HEK293T (cell line): ENCODE data around the gene VASH1.

Source experiments
- FOXA1 ChIP-seq: fragments of 450-650 bp; IDR thresholded peaks from 2 replicates; pipeline ENCODE4 v1.6.1; 2016; ENCODE audit warnings: mild to moderate bottlenecking
- HDGF ChIP-seq: fragments of 450-650 bp; IDR thresholded peaks from 2 replicates; pipeline ENCODE4 v1.6.1; 2017; ENCODE audit warnings: antibody characterized with exemption, borderline replicate concordance
- NFRKB ChIP-seq: fragments of 450-650 bp; IDR thresholded peaks from 2 replicates; pipeline ENCODE4 v1.6.1; 2016; ENCODE audit warnings: mild to moderate bottlenecking, moderate library complexity
- SP1 ChIP-seq: fragments of 450-650 bp; IDR thresholded peaks from 2 replicates; pipeline ENCODE4 v1.6.1; 2017
- TARDBP ChIP-seq: fragments of 450-650 bp; IDR thresholded peaks from 2 replicates; pipeline ENCODE4 v1.6.1; 2016

- TF ChIP-seq NFRKB, result no peak
- TF ChIP-seq TARDBP, result no peak
- no peak for TF ChIP-seq SP1
- TF ChIP-seq HDGF, result no peak
- no peak for TF ChIP-seq FOXA1
Observed at GRCh38 chr14:76776428-76777251, 15.4 kb downstream of the VASH1 start.
